Right forelimb (tissue), 1 donor: ENCODE results near the gene OGG1.

Source experiments
- DNase-seq: peaks from one replicate; pipeline ENCODE4 v3.0.0-alpha.2; 2018

Gene OGG1

GRCh38 chr3:9749645-9750555 lies at the start of gene OGG1:
Gene OGG1, plus strand, starts transcription at chr3:9749952. Its CDS starts 335 bp downstream, at chr3:9750287.
- peak; percentile 97 for DNase-seq

GRCh38 chr3:9700536-9700935 lies 49.2 kb upstream of the OGG1 start:
- DNase-seq: no peak

- DNase-seq: no peak
Observed at GRCh38 chr3:9701006-9701405, 48.7 kb upstream of the OGG1 start.

GRCh38 chr3:9701711-9702110 lies 48.0 kb upstream of the OGG1 start:
- DNase-seq: no peak

- no peak for DNase-seq
Observed at GRCh38 chr3:9703240-9703639, 46.5 kb upstream of the OGG1 start.

GRCh38 chr3:9703736-9704346 lies 45.9 kb upstream of the OGG1 start, which contains the start of gene CPNE9:
Gene CPNE9, plus strand, starts transcription at chr3:9703833. Its CDS starts 164 bp downstream, at chr3:9703997.
- DNase-seq: no peak

- peak; percentile 68 for DNase-seq
Observed at GRCh38 chr3:9704347-9705322, 45.1 kb upstream of the OGG1 start.

GRCh38 chr3:9710174-9710739 lies 39.5 kb upstream of the OGG1 start:
- no peak for DNase-seq

GRCh38 chr3:9712415-9712814 lies 37.3 kb upstream of the OGG1 start:
- no peak for DNase-seq

GRCh38 chr3:9713142-9713541 lies 36.6 kb upstream of the OGG1 start:
- no peak for DNase-seq

GRCh38 chr3:9715136-9715535 lies 34.6 kb upstream of the OGG1 start:
- DNase-seq: no peak

- DNase-seq: no peak
Observed at GRCh38 chr3:9715764-9716437, 33.9 kb upstream of the OGG1 start.

GRCh38 chr3:9716801-9717555 lies 32.8 kb upstream of the OGG1 start:
- no peak for DNase-seq

GRCh38 chr3:9717563-9717962 lies 32.2 kb upstream of the OGG1 start:
- no peak for DNase-seq

- no peak for DNase-seq
Observed at GRCh38 chr3:9718118-9718517, 31.6 kb upstream of the OGG1 start.

GRCh38 chr3:9721015-9721699 lies 28.6 kb upstream of the OGG1 start:
- DNase-seq: no peak

GRCh38 chr3:9721700-9722060 lies 28.1 kb upstream of the OGG1 start:
- no peak for DNase-seq

- no peak for DNase-seq
Observed at GRCh38 chr3:9725775-9726515, 23.8 kb upstream of the OGG1 start.

- DNase-seq: no peak
Observed at GRCh38 chr3:9727041-9727595, 22.6 kb upstream of the OGG1 start.

- no peak for DNase-seq
Observed at GRCh38 chr3:9727743-9728142, 22.0 kb upstream of the OGG1 start.
